ENCODE measurements around the gene TLR8. TPM values are rescaled to one million over a fixed set of nuclear protein-coding genes. Genes with fewer than 3 reads are reported as not detected.

The TLR8 gene
- total RNA-seq, 1 experiment from 2014 or later, result not detected

GRCh38 chrX:12896935-12897334, 9.5 kb upstream of the TLR8 start:
- no peak for TF ChIP-seq TCF7L2 (IDR thresholded peaks at IDR 0.05; ENCODE audit: low read depth, low read length)
- TF ChIP-seq POLR2AphosphoS5 (IDR thresholded peaks at IDR 0.05; ENCODE audit: low read depth, low read length), result no peak
- TF ChIP-seq REST (IDR thresholded peaks at IDR 0.05; ENCODE audit: insufficient read depth in 1 of 2, low read depth in 2 of 2, low read length in 1 of 2), result no peak
- no peak for TF ChIP-seq CTCF (IDR thresholded peaks at IDR 0.05)
- TF ChIP-seq SIN3A (IDR thresholded peaks at IDR 0.05; ENCODE audit: borderline replicate concordance, insufficient read depth, low read depth, low read length), result no peak
- Histone ChIP-seq H3K4me3 (ENCODE audit: low read depth in 2 of 2, low read length in 2 of 2) (no peak overlapping the region), H3K4me1 (ENCODE audit: control insufficient read depth, insufficient read depth, low read length) (no peaks in the 10 kb centered on the region), H3K27ac (ENCODE audit: low read length) (no peak overlapping the region), H3K27me3 (ENCODE audit: control insufficient read depth, insufficient read depth, low read length) (no peaks in the 10 kb centered on the region), H3K36me3 (ENCODE audit: control insufficient read depth, insufficient read depth, low read length) (no peaks in the 10 kb centered on the region), H3K9me3 (ENCODE audit: control insufficient read depth, insufficient read depth, low read depth, low read length) (no peaks in the 10 kb centered on the region)
- CTCF ChIA-PET, result no interaction called here
- intact Hi-C loops (cut with micrococcal nuclease; ENCODE audit: unreplicated experiment), result no loop called here
- ATAC-seq, result no peak
- no TSS peak for BruUV-seq (replicated peaks)
- POLR2A ChIA-PET, result no interaction called here
- DNase-seq (ENCODE audit: low read depth, low spot score), result no peak
- in situ Hi-C loops (cut with HindIII; ENCODE audit: low pct_unique_long_range_greater_than_20kb, low sequenced_read_pairs), result no loop called here

GRCh38 chrX:12898073-12898472, 8.3 kb upstream of the TLR8 start:
- in situ Hi-C loops (cut with HindIII; ENCODE audit: low pct_unique_long_range_greater_than_20kb, low sequenced_read_pairs), result no loop called here
- Histone ChIP-seq H3K9me3 (ENCODE audit: control insufficient read depth, insufficient read depth, low read depth, low read length) (no peaks in the 10 kb centered on the region), H3K27me3 (ENCODE audit: control insufficient read depth, insufficient read depth, low read length) (no peaks in the 10 kb centered on the region), H3K27ac (ENCODE audit: low read length) (no peak overlapping the region), H3K36me3 (ENCODE audit: control insufficient read depth, insufficient read depth, low read length) (no peaks in the 10 kb centered on the region), H3K4me3 (ENCODE audit: low read depth in 2 of 2, low read length in 2 of 2) (no peak overlapping the region), H3K4me1 (ENCODE audit: control insufficient read depth, insufficient read depth, low read length) (no peaks in the 10 kb centered on the region)
- intact Hi-C loops (cut with micrococcal nuclease; ENCODE audit: unreplicated experiment), result no loop called here
- ChIA-PET POLR2A (no interaction called here), CTCF (no interaction called here)
- BruUV-seq (replicated peaks), result no TSS peak
- TF ChIP-seq TCF7L2 (IDR thresholded peaks at IDR 0.05; ENCODE audit: low read depth, low read length) (no peak), POLR2AphosphoS5 (IDR thresholded peaks at IDR 0.05; ENCODE audit: low read depth, low read length) (no peak), CTCF (IDR thresholded peaks at IDR 0.05) (no peak), SIN3A (IDR thresholded peaks at IDR 0.05; ENCODE audit: borderline replicate concordance, insufficient read depth, low read depth, low read length) (no peak), REST (IDR thresholded peaks at IDR 0.05; ENCODE audit: insufficient read depth in 1 of 2, low read depth in 2 of 2, low read length in 1 of 2) (no peak)
- ATAC-seq (no peak), DNase-seq (ENCODE audit: low read depth, low spot score) (no peak)

All from Panc1 (cell line).